Measurements from ENCODE around the gene PICALM. TPM values are rescaled to one million over a fixed set of nuclear protein-coding genes. Genes with fewer than 3 reads are reported as not detected.

PICALM gene
- total and polyA plus RNA-seq, 2 of the 4 experiments (the other 2 are of a cell fraction), result 235 to 453 TPM

GRCh38 chr11:85912414-85912813 lies 156.5 kb downstream of the PICALM start:
- no TSS peak for BruUV-seq (replicated peaks)

More at GRCh38 chr11:85912414-85912813, 156.5 kb downstream of the PICALM start:
- H4K91ac ChIP-seq (ENCODE audit: insufficient read depth, low read depth, low read length), result no peak overlapping the region
- no peaks in the 10 kb centered on the region for H4K20me1 ChIP-seq (ENCODE audit: insufficient read depth, low read length)
- no peak overlapping the region for H2BK120ac ChIP-seq (ENCODE audit: low read depth, low read length)
- no peak overlapping the region for H3K4ac ChIP-seq (ENCODE audit: low read depth, low read length)
- ATAC-seq (ENCODE audit: low read depth) (no peak), DNase-seq (no peak)
- no peak overlapping the region for H3K9ac ChIP-seq (ENCODE audit: low read depth, low read length)
- dilution Hi-C loops (cut with HindIII; ENCODE audit: low sequenced_read_pairs, unreplicated experiment) (no loop called here), in situ Hi-C loops (cut with MboI; ENCODE audit: low sequenced_read_pairs) (no loop called here), intact Hi-C loops (cut with micrococcal nuclease) (no loop called here)
- no peak overlapping the region for H2BK5ac ChIP-seq (ENCODE audit: low read depth, low read length, poor library complexity, severe bottlenecking)
- ChIA-PET CTCF (interaction anchor here (0.7 kb wide), 1 partner anchor 8 kb away, joined by 3 read pairs; no protein-coding TSS in a partner anchor), POLR2A (ENCODE audit: unreplicated experiment) (no interaction called here)
- no peak overlapping the region for H4K5ac ChIP-seq (ENCODE audit: low read depth, low read length)
- no peaks in the 10 kb centered on the region for H3K9me1 ChIP-seq (ENCODE audit: insufficient read depth, low read length)
- no peak overlapping the region for H2AFZ ChIP-seq (replicated peaks; ENCODE audit: low read length, poor library complexity)
- no peaks in the 10 kb centered on the region for H3K36me3 ChIP-seq (ENCODE audit: control insufficient read depth, insufficient read depth, low read length)
- no peaks in the 10 kb centered on the region for H3K79me1 ChIP-seq (ENCODE audit: low read depth in 1 of 2, low read length in 2 of 2)
- no peak overlapping the region for H3K4me2 ChIP-seq (ENCODE audit: low read depth, low read length)
- no peak overlapping the region for H3K23ac ChIP-seq (ENCODE audit: low read depth, low read length)
- H2BK15ac ChIP-seq (ENCODE audit: low read depth, low read length), result no peak overlapping the region
- 80% methylated on average over 1 of the region's 2 CpGs; no CpG with 5 or more reads in 1 of the 2 experiments for WGBS, 2 experiments (ENCODE audit: extremely low coverage in 2 of 2, insufficient read length in 1 of 2)
- H3K4me3 ChIP-seq (ENCODE audit: insufficient read depth, low read depth, low read length), result no peak overlapping the region
- H3K9me3 ChIP-seq (ENCODE audit: control insufficient read depth, insufficient read depth, low read length), result peaks cover 4% of the 10 kb centered on the region
- no peak overlapping the region for H3K14ac ChIP-seq (replicated peaks; ENCODE audit: low read depth, low read length)
- TF ChIP-seq BHLHE40 (IDR thresholded peaks at IDR 0.05; ENCODE audit: low read depth, low read length) (no peak), RAD21 (IDR thresholded peaks at IDR 0.05; ENCODE audit: low read length) (no peak), FOS (IDR thresholded peaks at IDR 0.05; ENCODE audit: low read depth, low read length) (no peak), RFX5 (IDR thresholded peaks at IDR 0.05; ENCODE audit: low read depth, low read length) (no peak), USF2 (IDR thresholded peaks at IDR 0.05; ENCODE audit: low read depth, low read length) (no peak), NFE2L2 (IDR thresholded peaks at IDR 0.05; ENCODE audit: low read depth, low read length) (no peak), POLR2A (IDR thresholded peaks at IDR 0.05; ENCODE audit: low read depth, low read length) (no peak), CHD1 (IDR thresholded peaks at IDR 0.05; ENCODE audit: low read depth, low read length) (no peak), MXI1 (IDR thresholded peaks at IDR 0.05; ENCODE audit: borderline replicate concordance, low read depth, low read length) (no peak), MAFK (IDR thresholded peaks at IDR 0.05; ENCODE audit: low read depth, low read length) (no peak), SMC3 (IDR thresholded peaks at IDR 0.05; ENCODE audit: low read depth, low read length) (no peak), RCOR1 (IDR thresholded peaks at IDR 0.05; ENCODE audit: insufficient replicate concordance, low read length) (no peak), MAZ (IDR thresholded peaks at IDR 0.05; ENCODE audit: borderline replicate concordance, low read depth, low read length) (no peak), CEBPB (IDR thresholded peaks at IDR 0.05; ENCODE audit: low read depth, low read length) (no peak)
- TF ChIP-seq, protein P1, sequence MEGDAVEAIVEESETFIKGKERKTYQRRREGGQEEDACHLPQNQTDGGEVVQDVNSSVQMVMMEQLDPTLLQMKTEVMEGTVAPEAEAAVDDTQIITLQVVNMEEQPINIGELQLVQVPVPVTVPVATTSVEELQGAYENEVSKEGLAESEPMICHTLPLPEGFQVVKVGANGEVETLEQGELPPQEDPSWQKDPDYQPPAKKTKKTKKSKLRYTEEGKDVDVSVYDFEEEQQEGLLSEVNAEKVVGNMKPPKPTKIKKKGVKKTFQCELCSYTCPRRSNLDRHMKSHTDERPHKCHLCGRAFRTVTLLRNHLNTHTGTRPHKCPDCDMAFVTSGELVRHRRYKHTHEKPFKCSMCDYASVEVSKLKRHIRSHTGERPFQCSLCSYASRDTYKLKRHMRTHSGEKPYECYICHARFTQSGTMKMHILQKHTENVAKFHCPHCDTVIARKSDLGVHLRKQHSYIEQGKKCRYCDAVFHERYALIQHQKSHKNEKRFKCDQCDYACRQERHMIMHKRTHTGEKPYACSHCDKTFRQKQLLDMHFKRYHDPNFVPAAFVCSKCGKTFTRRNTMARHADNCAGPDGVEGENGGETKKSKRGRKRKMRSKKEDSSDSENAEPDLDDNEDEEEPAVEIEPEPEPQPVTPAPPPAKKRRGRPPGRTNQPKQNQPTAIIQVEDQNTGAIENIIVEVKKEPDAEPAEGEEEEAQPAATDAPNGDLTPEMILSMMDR (conservative IDR thresholded peaks at IDR 0.05; ENCODE audit: low read depth, low read length), result no peak
- TF ChIP-seq, protein P2, sequence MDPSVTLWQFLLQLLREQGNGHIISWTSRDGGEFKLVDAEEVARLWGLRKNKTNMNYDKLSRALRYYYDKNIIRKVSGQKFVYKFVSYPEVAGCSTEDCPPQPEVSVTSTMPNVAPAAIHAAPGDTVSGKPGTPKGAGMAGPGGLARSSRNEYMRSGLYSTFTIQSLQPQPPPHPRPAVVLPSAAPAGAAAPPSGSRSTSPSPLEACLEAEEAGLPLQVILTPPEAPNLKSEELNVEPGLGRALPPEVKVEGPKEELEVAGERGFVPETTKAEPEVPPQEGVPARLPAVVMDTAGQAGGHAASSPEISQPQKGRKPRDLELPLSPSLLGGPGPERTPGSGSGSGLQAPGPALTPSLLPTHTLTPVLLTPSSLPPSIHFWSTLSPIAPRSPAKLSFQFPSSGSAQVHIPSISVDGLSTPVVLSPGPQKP (IDR thresholded peaks at IDR 0.05; ENCODE audit: borderline replicate concordance, low read depth, low read length), result no peak
- no peak overlapping the region for H4K8ac ChIP-seq (ENCODE audit: low read depth in 2 of 2, low read length in 2 of 2)
- no peaks in the 10 kb centered on the region for H3K4me1 ChIP-seq (ENCODE audit: control insufficient read depth, insufficient read depth, low read length)
- no peak overlapping the region for H2BK20ac ChIP-seq (ENCODE audit: low read depth, low read length)
- no peak overlapping the region for H2AK5ac ChIP-seq (ENCODE audit: low read depth, low read length)
- H3K27me3 ChIP-seq (ENCODE audit: control insufficient read depth, insufficient read depth, low read length), result peaks cover 5% of the 10 kb centered on the region
- no peak overlapping the region for H3K27ac ChIP-seq (ENCODE audit: insufficient read depth, low read length)
- H3K18ac ChIP-seq (ENCODE audit: low read depth, low read length), result no peak overlapping the region
- H3K56ac ChIP-seq (ENCODE audit: extremely low read depth, insufficient read depth, low read length), result no peak overlapping the region
- no peak overlapping the region for H2AK9ac ChIP-seq (replicated peaks; ENCODE audit: low read depth, low read length, poor library complexity)

Data from IMR-90 (cell line).